Ascending aorta (tissue), 2 donors: Measurements from ENCODE around the gene CNGB1. TPM values are rescaled to one million over a fixed set of nuclear protein-coding genes. Genes with fewer than 3 reads are reported as not detected.
"Not testable (repeated sequence)": the region's sequence is repeated elsewhere in the genome, so short reads cannot be mapped to it uniquely, and the experiment has no call there.

ENCODE experiments used
- DNase-seq, 2 donors: peaks; one replicate each; pipeline ENCODE4 v3.0.0-alpha.2; 2019; ENCODE audit warnings: low spot score in 2 of 2
- H3K27ac ChIP-seq, 2 donors: fragments of 200-600 bp; sonication (generic); one replicate each; pipeline ENCODE4 v1.5.1; 2016 to 2017; ENCODE audit warnings: mild to moderate bottlenecking in 1 of 2
- H3K27me3 ChIP-seq: fragments of 200-600 bp; sonication (generic); one replicate; pipeline ENCODE4 v1.5.1; 2017
- H3K36me3 ChIP-seq, 2 donors: fragments of 200-600 bp; sonication (generic); one replicate each; pipeline ENCODE4 v1.5.1; 2016
- H3K4me1 ChIP-seq, 2 donors: fragments of 200-600 bp; sonication (generic); one replicate each; pipeline ENCODE4 v1.5.1; 2016 to 2017; ENCODE audit warnings: mild to moderate bottlenecking in 1 of 2
- H3K4me3 ChIP-seq, 2 donors: fragments of 200-600 bp; sonication (generic); one replicate each; pipeline ENCODE4 v1.5.1; 2016 to 2017; ENCODE audit warnings: mild to moderate bottlenecking in 1 of 2
- H3K9me3 ChIP-seq, 2 donors: fragments of 200-600 bp; sonication (generic); one replicate each; pipeline ENCODE4 v1.5.1; 2016
- CTCF ChIP-seq, 3 experiments: fragments of 200-600 bp in 2 of 3; fragments of 450-650 bp in 1 of 3; sonication (generic) in 2 of 3; IDR thresholded peaks; one replicate each; pipeline ENCODE4 v1.5.1; 2016 to 2019; ENCODE audit warnings: antibody characterized with exemption in 3 of 3, mild to moderate bottlenecking in 1 of 3, moderate library complexity in 1 of 3
- intact Hi-C: fragments of 100-400 bp; cut with DNase I; formaldehyde crosslinking; loops from one replicate; pipeline ENCODE4 v1.15.1; 2023
- total RNA-seq: library from RNA; depleted of rRNA; stranded (reverse); fragments of >200 nt; gene quantifications from one replicate; pipeline ENCODE4 v1.1.0, GENCODE V29; 2016

The CNGB1 gene
- total RNA-seq, 1 donor from 2014 or later: not detected

GRCh38 chr16:57899771-57900661 is 70.9 kb downstream of the CNGB1 start:
- Histone ChIP-seq H3K27ac (no peak overlapping the region), H3K9me3 (no peaks in the 10 kb centered on the region), H3K27me3 (no peaks in the 10 kb centered on the region), H3K4me3 (no peak overlapping the region), H3K4me1 (no peaks in the 10 kb centered on the region), H3K36me3 (no peaks in the 10 kb centered on the region)
- TF ChIP-seq CTCF (IDR thresholded peaks at IDR 0.05): peak; percentile 50 to 77 (median 75)
- peak in 1 of 2 donors; percentile 82 for DNase-seq
- intact Hi-C loops: loop anchor here (2.0 to 5.0 kb wide), 2 partner anchors 101 to 227 kb away; partner anchors contain the start of genes CFAP20, USB1 and ZNF319

DNA sequence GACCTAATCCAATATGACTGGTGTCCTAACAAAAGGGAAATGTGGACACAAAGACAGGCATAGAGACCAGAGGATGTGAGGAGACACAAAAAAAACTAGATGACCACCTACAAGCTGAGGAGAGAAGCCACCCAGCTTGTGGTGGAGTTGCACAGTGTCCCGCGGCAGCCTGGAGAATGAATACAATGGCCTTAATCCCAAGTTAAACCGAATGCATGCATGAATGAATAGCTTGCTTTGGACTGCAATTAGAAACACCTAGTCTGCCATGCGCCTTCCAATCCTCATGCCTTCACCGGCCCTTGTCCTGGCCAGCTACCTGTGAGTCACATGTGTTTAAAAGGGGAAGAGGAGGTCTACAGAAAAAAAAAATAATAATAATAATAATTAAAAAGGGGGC is 72.0 kb downstream of the CNGB1 start:
- intact Hi-C loops: loop anchor here (2.0 kb wide), 1 partner anchor 102 kb away; the partner anchor contains the start of genes USB1 and ZNF319
- Histone ChIP-seq H3K36me3 (no peaks in the 10 kb centered on the region), H3K27me3 (no peaks in the 10 kb centered on the region), H3K4me1 (no peaks in the 10 kb centered on the region), H3K27ac (no peak overlapping the region), H3K4me3 (no peak overlapping the region), H3K9me3 (no peaks in the 10 kb centered on the region)
- DNase-seq: no peak
- TF ChIP-seq CTCF (IDR thresholded peaks at IDR 0.05): no peak

DNA sequence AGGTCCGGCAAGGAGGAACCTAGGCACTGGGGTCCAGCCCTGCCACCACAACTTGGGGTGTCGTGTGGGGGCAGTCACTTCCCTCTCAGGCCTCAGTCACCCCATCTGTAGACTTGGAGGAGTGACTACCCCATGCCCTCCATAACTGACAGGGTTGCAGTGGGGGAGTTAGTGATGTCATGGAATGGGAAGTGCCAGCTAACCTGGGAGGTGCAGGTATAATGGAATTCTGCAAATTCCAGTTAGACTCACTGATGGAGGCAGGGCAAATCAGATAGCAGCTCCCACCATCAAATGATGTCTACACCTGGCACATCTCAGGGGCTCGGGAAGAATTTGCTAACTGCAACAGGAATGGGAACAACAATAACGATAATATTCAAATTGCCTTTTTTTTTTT is 72.9 kb downstream of the CNGB1 start:
- no peaks in the 10 kb centered on the region for H3K27me3 ChIP-seq
- DNase-seq: no peak
- no peaks in the 10 kb centered on the region for H3K9me3 ChIP-seq
- TF ChIP-seq CTCF (IDR thresholded peaks at IDR 0.05): no peak
- intact Hi-C loops: loop anchor here (2.0 kb wide), 1 partner anchor 103 kb away; the partner anchor contains the start of genes USB1 and ZNF319
- no peaks in the 10 kb centered on the region for H3K36me3 ChIP-seq
- H3K27ac ChIP-seq: no peak overlapping the region
- H3K4me1 ChIP-seq: no peaks in the 10 kb centered on the region
- no peak overlapping the region for H3K4me3 ChIP-seq

- Histone ChIP-seq H3K27ac (no peak overlapping the region), H3K36me3 (no peaks in the 10 kb centered on the region), H3K27me3 (no peaks in the 10 kb centered on the region), H3K4me3 (no peak overlapping the region), H3K9me3 (no peaks in the 10 kb centered on the region), H3K4me1 (no peaks in the 10 kb centered on the region)
- intact Hi-C loops: no loop called here
- no peak for TF ChIP-seq CTCF (IDR thresholded peaks at IDR 0.05)
- DNase-seq: no peak
These were observed 73.7 kb downstream of the CNGB1 start for GRCh38 chr16:57897053-57897784.

DNA sequence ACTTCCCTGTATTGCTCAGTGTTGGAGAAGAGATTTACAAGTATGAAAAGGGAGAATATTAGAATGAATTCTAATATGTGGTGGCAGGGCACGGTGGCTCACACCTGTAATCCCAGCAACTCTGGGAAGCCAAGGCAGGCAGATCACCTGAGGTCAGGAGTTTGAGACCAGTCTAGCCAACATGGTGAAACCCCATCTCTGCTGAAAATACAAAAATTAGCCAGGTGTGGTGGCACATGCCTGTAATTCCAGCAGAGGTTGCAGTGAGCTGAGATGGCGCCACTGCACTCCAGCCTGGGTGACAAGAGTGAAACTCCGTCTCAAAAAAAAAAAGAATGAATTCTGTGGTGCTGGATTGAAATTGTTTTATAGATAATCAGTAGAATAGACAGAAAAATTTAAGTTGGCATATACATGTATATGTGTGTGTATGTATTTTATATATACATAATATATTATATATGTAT is 75.8 kb downstream of the CNGB1 start:
- H3K4me3 ChIP-seq, H3K36me3 ChIP-seq, intact Hi-C loops, DNase-seq, H3K27me3 ChIP-seq, H3K9me3 ChIP-seq, H3K27ac ChIP-seq, H3K4me1 ChIP-seq: not testable (repeated sequence)
